Neural progenitor cell (in vitro differentiated cells): Measurements from ENCODE around the gene COX19.

Source experiments
- EZH2phosphoT487 ChIP-seq: fragments of 200-600 bp; sonication (generic); IDR thresholded peaks from 2 replicates; pipeline ENCODE4 v1.6.1; 2017; ENCODE audit warnings: antibody characterized with exemption
- TF ChIP-seq, protein P1 (sequence below): fragments of 200-600 bp; sonication (generic); IDR thresholded peaks from 2 replicates; pipeline ENCODE4 v1.5.1; 2017; ENCODE audit warnings: antibody characterized with exemption, mild to moderate bottlenecking

DNA sequence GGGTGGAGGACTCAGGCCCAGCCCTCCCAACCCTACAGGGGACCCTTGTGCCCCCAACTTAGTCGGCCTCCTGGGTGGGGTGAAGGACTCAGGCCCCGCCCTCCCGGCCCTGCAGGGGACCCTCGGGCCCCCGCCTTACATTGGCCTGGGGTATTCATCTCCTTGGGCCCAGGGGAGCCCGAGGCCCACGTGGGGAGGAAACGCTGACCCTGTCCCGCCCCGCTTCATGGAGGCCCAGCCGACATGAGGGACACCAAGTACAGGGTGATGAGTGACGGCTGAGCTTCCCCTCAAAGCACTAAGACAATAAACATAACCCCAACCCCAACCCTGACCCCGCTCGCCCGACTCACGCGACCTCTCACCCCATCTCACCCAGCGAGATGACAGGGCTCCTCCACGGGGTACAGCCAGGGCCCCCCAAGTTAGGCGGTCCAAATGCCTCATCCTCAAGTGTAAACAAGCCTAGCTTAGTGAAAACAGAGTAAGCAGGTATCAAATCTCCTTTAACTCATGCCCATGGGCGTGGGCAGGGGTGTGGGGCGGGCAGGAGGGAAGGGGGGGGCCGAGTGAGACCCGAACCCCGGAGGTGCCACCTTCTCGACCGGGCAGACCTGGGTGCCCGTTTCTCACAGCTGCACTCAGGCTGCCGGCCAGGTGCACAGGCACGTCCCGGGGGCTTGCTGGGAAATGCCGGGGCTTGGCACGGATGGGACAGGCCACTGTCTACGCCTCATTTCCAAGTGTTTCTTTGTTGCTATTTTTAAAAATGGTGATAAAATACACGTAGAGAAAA, 15.8 kb upstream of the COX19 start:
- TF ChIP-seq, protein P1, sequence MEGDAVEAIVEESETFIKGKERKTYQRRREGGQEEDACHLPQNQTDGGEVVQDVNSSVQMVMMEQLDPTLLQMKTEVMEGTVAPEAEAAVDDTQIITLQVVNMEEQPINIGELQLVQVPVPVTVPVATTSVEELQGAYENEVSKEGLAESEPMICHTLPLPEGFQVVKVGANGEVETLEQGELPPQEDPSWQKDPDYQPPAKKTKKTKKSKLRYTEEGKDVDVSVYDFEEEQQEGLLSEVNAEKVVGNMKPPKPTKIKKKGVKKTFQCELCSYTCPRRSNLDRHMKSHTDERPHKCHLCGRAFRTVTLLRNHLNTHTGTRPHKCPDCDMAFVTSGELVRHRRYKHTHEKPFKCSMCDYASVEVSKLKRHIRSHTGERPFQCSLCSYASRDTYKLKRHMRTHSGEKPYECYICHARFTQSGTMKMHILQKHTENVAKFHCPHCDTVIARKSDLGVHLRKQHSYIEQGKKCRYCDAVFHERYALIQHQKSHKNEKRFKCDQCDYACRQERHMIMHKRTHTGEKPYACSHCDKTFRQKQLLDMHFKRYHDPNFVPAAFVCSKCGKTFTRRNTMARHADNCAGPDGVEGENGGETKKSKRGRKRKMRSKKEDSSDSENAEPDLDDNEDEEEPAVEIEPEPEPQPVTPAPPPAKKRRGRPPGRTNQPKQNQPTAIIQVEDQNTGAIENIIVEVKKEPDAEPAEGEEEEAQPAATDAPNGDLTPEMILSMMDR: no peak
- TF ChIP-seq EZH2phosphoT487: no peak
